Adipocyte (in vitro differentiated cells): ENCODE results near the gene BLVRB.
"Not testable (repeated sequence)": the region's sequence is repeated elsewhere in the genome, so short reads cannot be mapped to it uniquely, and the experiment has no call there.

Source experiments
- DNase-seq: peaks from one replicate; pipeline ENCODE4 v3.0.0-alpha.2; 2015; ENCODE audit warnings: low read depth
- H3K27me3 ChIP-seq: replicated peaks from 2 replicates; pipeline ENCODE4 v1.7.0; 2013; ENCODE audit warnings: mild to moderate bottlenecking, low read length, moderate library complexity; ENCODE audit not compliant: control insufficient read depth, insufficient read depth
- H3K36me3 ChIP-seq: 2 replicates; pipeline ENCODE4 v1.7.0; 2013; ENCODE audit warnings: low read length, mild to moderate bottlenecking, moderate library complexity; ENCODE audit not compliant: control insufficient read depth, insufficient read depth, severe bottlenecking
- H3K4me1 ChIP-seq: 2 replicates; pipeline ENCODE4 v1.7.0; 2013; ENCODE audit warnings: mild to moderate bottlenecking, low read length, moderate library complexity; ENCODE audit not compliant: control insufficient read depth, insufficient read depth
- H3K4me3 ChIP-seq: 2 replicates; pipeline ENCODE4 v1.7.0; 2013; ENCODE audit warnings: mild to moderate bottlenecking, low read length, moderate library complexity
- H3K9ac ChIP-seq: 2 replicates; pipeline ENCODE4 v1.7.0; 2013; ENCODE audit warnings: mild to moderate bottlenecking, low read length, moderate library complexity
- H3K9me3 ChIP-seq: 2 replicates; pipeline ENCODE4 v1.7.0; 2013; ENCODE audit warnings: mild to moderate bottlenecking, low read length, moderate library complexity; ENCODE audit not compliant: control insufficient read depth

BLVRB gene

DNA sequence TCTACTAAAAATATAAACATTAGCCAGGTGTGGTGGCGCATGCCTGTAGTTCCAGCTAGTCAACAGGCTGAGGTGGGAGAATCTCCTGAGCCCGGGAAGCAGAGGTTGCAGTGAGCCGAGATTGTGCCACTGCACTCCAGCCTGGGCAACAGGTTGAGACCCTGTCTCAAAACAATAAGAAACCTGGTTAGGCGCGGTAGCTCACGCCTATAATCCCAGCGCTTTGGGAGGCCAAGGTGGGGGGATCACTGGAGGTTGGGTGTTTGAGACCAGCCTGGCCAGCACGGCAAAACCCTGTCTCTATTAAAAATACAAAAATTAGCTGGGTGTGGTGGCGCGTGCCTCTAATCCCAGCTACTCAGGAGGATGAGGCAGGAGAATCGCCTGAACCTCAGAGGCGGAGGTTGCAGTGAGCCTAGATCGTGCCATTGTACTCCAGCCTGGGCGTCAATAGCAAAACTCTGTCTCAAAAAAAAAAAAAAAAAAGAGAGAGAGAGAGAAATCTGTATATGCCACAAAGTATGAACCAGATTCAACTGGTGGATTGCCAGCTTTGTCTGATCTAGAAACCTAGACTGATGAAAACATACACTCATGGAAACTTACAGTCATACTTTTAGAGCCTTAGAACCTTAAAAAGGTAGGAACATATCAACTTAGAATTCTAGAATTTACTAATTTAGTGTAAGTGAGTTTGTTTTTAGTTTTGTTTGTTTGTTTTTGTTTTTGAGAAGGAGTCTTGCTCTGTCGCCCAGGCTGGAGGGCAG, 10.5 kb upstream of the BLVRB start:
- not testable (repeated sequence) for H3K27me3 ChIP-seq, H3K36me3 ChIP-seq, H3K4me3 ChIP-seq, H3K9ac ChIP-seq, H3K4me1 ChIP-seq, H3K9me3 ChIP-seq, DNase-seq

DNA sequence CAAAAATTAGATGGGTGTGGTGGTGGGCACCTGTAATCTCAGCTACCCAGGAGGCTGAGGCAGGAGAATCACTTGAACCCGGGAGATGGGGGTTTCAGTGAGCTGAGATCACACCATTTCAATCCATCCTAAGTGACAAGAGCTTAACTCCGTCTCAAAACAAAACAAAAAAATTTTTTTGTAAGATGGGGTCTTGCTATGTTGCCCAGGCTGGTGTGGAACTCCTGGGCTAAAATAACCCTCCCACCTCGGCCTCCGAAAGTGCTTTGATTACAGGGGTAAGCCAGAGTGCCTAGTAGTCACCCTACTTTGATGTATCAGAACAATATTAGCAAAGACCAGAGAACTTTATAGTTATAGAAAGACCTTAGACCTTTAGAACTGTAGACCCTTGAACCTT, 9.2 kb upstream of the BLVRB start:
- Histone ChIP-seq H3K27me3 (no peaks in the 10 kb centered on the region), H3K36me3 (no peaks in the 10 kb centered on the region), H3K9ac (no peak overlapping the region), H3K9me3 (no peaks in the 10 kb centered on the region), H3K4me1 (no peaks in the 10 kb centered on the region), H3K4me3 (no peak overlapping the region)
- DNase-seq = no peak

DNA sequence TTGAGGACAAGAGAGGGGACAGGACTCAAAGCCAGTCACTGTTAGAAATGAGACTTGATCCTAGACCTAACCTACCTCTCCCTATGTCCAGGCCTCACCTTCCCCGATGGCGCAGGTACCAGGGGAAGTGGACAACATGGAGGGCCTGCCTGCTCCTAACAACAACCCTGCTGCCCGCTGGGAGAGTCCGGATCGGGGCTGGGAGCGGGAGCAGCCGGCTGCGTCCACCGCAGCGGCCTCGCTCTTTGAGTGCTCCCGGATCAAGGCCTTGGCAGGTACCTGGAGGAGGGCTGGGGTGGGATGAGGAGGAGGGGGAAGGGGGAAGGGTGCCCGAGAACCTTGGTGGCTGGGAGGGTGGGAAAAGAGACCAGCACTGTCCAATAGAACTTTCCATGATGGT, 7.0 kb upstream of the BLVRB start:
- Histone ChIP-seq H3K4me1 (no peaks in the 10 kb centered on the region), H3K36me3 (no peaks in the 10 kb centered on the region)
- no peak for DNase-seq

DNA sequence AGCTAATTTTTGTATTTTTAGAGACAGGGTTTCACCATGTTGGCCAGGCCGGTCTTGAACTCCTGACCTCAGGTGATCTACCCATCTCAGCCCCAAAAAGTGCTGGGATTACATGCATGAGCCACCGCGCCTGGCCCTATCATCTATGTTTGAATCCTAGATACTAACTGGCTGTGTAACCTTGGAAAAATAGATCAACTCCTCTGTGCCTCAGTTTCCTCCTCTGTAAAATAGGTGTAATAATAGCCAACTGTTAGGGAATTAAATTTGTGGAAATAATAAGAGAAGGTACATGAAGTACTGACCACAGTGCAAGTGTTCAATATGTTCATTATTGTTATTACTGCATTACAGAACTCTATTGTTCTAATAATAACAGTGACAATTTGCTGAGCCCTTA, 5.6 kb upstream of the BLVRB start:
- no peak overlapping the region for H3K9ac ChIP-seq
- H3K27me3 ChIP-seq = no peaks in the 10 kb centered on the region
- no peak overlapping the region for H3K4me3 ChIP-seq
- H3K9me3 ChIP-seq = no peaks in the 10 kb centered on the region
- H3K36me3 ChIP-seq = no peaks in the 10 kb centered on the region
- peaks cover 7% of the 10 kb centered on the region for H3K4me1 ChIP-seq
- no peak for DNase-seq

More for the DNA sequence above, 7.0 kb upstream of the BLVRB start:
- Histone ChIP-seq H3K9ac (no peak overlapping the region), H3K4me3 (no peak overlapping the region), H3K27me3 (no peaks in the 10 kb centered on the region), H3K9me3 (no peaks in the 10 kb centered on the region)

DNA sequence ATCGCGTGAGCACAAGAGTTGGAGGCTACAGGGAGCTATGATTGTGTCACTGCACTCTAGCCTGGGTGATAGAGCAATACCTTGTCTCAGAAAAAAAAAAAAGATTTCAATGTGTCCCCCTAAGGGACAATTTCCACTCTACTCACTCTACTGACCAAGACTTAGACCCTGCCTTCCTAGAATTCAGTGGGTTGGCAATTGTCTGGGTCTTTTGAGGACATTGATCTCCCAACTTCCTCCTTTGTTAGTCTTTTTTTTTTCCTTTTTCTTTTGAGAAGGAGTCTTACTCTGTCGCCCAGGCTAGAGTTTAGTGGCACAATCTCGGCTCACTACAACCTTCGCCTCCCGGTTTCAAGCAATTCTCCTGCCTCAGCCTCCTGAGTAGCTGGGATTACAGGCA, 3.5 kb upstream of the BLVRB start:
- Histone ChIP-seq H3K9ac (no peak overlapping the region), H3K9me3 (no peaks in the 10 kb centered on the region), H3K4me3 (no peak overlapping the region), H3K36me3 (no peaks in the 10 kb centered on the region), H3K27me3 (no peaks in the 10 kb centered on the region), H3K4me1 (peaks cover 20% of the 10 kb centered on the region)
- no peak for DNase-seq

DNA sequence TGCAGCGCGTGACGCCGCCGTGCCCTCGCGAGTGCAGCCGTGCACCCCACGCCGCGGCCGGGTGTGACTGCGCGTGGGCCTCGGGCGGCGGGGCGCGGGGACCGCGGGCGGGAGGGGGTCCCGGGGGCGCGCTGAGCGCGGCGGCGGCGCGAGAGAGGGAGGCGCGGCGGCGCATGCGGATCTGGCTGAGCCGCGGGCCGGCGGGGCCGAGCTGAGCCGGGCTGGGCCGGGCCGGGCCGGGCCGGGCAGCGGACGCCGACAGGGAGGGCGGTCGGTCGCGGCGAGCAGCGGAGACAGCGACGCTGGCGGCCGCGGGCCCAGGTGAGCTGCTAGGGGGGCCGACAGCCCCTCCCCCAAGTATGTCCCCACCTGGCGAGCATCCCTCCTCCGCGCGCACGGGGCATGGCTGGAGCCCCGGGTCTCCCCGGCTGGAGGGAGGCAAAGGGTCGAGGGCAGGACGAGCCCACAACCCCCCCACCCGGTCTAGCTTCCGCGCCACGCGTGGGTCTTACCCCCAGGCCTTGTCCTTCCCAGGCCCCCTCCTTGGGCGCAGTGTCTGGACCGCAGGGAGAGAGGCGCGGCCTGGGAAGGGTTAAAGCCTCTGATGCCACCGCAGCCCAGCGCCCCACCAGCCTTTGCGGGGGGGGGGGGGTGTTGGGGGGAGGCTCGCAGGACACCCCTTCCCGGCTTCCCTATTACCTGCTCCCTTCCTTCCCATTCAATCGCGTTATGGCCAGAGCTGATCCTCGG, 1.6 kb upstream of the BLVRB start, which contains the start of gene SPTBN4:
Gene SPTBN4, plus strand, starts transcription at position 17 of the 750 bp plus-strand sequence. CDS start 5,621 bp downstream, outside the sequence.
- DNase-seq = peak; percentile 48
- H3K4me3 ChIP-seq = peak within 1 kb of the TSS; percentile 73

DNA sequence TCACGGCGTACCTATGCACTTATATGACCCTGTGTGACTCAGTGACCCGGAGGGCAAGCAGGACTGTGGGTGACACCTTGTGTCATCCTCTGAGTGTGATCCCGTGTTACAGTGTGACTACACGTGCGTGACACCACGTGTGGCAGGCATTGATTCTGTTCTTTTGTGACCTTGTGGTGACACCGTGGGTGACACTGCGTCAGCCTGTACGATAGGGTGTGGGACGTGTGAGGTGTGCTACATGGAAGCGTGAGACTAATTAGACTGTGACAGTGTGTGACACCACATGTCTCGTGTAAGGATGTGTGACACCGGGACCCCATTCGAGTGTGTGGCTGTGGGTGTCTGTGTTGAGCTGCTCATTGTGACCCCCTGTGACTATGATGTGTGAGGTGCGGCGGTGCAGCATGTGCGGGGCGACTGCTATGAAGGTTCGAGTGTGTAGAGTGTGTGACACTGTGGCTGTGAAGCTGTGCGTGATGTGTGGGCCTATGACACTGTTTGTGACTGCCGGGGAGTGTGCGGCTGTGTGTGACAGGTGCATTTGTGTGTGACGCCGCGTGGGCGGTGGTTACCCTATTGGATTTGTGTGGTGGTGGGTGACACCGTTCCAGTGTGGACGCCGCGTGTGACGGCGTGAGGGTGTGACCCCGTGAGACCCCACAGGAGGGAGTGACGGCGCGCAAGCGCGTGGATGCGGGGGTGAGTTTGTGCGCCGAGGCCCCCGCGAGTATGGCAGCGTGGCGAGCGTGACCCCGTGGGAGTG, 857 bp upstream of the BLVRB start:
- DNase-seq = no peak

More for the DNA sequence above, 1.6 kb upstream of the BLVRB start, which contains the start of gene SPTBN4:
- Histone ChIP-seq H3K9ac (peak within 1 kb of the TSS; percentile 66), H3K27me3 (no peaks in the 10 kb centered on the region), H3K36me3 (no peaks in the 10 kb centered on the region), H3K4me1 (peaks cover 24% of the 10 kb centered on the region), H3K9me3 (no peaks in the 10 kb centered on the region)

DNA sequence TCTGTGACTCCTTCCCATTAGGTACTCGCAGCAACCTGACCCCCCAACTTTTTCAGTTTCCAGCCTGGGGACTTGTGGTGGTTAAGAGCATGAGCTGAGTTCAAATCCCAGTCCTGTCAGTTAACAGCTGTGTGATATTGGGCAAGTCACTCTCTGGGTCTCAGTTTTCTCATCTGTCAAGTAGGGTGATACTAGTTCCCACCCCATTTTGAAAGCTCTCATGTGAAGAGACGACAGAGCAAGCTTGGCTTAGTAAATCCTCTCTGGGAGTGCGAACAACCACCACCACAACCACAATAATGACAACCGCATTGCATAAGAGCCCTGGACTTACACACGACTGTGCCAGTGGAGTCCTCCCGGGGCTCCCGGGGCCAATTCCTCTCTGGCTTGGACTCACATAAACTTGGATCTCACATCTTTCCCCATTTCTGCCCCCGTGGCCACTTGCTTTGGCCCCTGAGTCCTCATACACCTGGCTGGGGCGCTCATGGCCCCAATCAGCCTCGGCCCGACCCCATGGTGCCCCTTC, 454 bp downstream of the BLVRB start:
- Histone ChIP-seq H3K36me3 (no peaks in the 10 kb centered on the region), H3K9me3 (no peaks in the 10 kb centered on the region), H3K27me3 (no peaks in the 10 kb centered on the region), H3K4me3 (peak overlapping the region; percentile 82), H3K4me1 (peaks cover 24% of the 10 kb centered on the region), H3K9ac (peak overlapping the region; percentile 89)
- peak; percentile 63 for DNase-seq

More for the DNA sequence above, 857 bp upstream of the BLVRB start:
- peaks cover 24% of the 10 kb centered on the region for H3K4me1 ChIP-seq
- H3K4me3 ChIP-seq = peak overlapping the region; percentile 73
- H3K27me3 ChIP-seq = no peaks in the 10 kb centered on the region
- no peaks in the 10 kb centered on the region for H3K9me3 ChIP-seq
- peak overlapping the region; percentile 46 for H3K9ac ChIP-seq
- H3K36me3 ChIP-seq = no peaks in the 10 kb centered on the region

DNA sequence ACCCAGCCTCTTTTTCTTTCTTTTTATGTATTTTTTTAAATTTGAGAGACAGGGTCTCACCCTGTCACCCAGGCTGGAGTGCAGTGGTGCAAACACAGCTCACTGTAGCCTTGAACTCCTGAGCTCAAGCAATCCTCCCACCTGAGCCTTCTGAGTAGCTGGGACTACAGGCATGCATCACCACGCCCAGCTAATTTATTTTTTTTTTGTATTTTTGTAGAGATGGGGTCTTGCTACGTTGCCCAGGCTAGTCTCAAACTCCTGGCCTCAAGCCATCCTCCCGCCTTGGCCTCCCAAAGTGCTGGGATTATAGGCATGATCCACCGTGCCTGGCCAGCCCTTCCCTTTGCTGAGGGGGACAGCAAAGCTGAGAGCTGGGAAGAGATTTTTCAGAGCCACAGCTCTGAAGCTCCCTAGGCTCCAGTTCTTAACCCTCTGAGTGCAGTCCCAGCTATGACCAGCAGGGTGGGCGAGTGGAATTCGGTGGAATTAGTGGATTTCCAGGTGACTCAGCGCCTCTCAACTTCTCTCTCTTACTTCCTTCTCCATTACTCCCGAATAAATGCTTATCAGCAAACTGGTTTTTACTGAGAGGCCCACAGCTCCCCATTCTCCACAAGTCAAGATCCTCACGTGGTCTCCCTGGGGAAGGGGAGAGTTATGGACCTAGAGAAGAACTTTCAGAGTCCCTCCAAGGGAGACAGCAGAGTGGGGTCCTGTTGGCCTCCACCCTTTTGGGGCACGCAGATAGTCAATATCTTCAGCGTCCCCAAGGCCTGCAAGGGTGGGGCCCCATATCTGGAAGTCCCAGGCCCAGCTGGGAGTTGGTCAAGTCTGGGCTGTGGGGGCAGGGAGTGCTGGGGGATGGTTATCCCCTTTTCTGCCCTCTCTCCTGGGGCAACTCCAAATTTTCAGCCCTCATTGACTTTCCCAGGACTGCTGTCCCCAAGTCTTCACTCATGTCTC, 1.2 kb downstream of the BLVRB start:
- no peaks in the 10 kb centered on the region for H3K36me3 ChIP-seq
- no peaks in the 10 kb centered on the region for H3K27me3 ChIP-seq
- peaks cover 24% of the 10 kb centered on the region for H3K4me1 ChIP-seq
- DNase-seq = peak; percentile 95
- H3K9me3 ChIP-seq = no peaks in the 10 kb centered on the region
- peak overlapping the region; percentile 82 for H3K4me3 ChIP-seq
- peak overlapping the region; percentile 89 for H3K9ac ChIP-seq

DNA sequence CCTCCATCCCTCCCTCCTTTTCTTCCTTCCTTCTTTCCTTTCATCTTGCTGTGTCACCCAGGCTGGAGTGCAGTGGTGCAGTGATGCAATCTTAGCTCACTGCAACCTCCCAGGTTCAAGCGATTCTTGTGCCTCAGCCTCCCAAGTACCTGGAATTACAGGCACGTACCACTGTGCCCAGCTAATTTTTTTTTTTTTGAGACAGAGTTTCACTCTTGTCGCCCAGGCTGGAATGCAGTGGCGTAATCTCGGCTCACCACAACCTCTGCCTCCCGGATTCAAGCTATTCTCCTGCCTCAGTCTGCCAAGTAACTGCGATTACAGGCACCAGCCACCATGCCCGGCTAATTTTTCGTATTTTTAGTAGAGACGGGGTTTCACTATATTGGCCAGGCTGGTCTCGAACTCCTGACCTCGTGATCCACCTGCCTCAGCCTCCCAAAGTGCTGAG, 1.9 kb downstream of the BLVRB start:
- not testable (repeated sequence) for H3K36me3 ChIP-seq, H3K9me3 ChIP-seq, H3K27me3 ChIP-seq
- Histone ChIP-seq H3K4me1 (peaks cover 24% of the 10 kb centered on the region), H3K9ac (peak overlapping the region; percentile 89), H3K4me3 (peak overlapping the region; percentile 39)
- peak; percentile 28 for DNase-seq
